Stimulated activated CD8-positive, alpha-beta memory T cell treated with anti-CD3 and anti-CD28 coated beads, Interleukin-2, amount 100 ng/mL, for 1 hour (primary cell): ENCODE data around the gene FGA.
"Not testable (repeated sequence)": the region's sequence is repeated elsewhere in the genome, so short reads cannot be mapped to it uniquely, and the experiment has no call there.

ENCODE experiments used
- DNase-seq, 2 donors: peaks; one replicate each; pipeline ENCODE4 v3.0.0-alpha.2; 2020; ENCODE audit warnings: low read depth in 2 of 2

Gene FGA

GRCh38 chr4:154606728-154607723 lies 16.5 kb upstream of the FGA start:
- DNase-seq = no peak

- no peak for DNase-seq
Observed at GRCh38 chr4:154604696-154605200, 14.2 kb upstream of the FGA start.

GRCh38 chr4:154603033-154603943 lies 12.7 kb upstream of the FGA start:
- no peak for DNase-seq

- no peak for DNase-seq
Observed at GRCh38 chr4:154602404-154603020, 12.0 kb upstream of the FGA start.

DNA sequence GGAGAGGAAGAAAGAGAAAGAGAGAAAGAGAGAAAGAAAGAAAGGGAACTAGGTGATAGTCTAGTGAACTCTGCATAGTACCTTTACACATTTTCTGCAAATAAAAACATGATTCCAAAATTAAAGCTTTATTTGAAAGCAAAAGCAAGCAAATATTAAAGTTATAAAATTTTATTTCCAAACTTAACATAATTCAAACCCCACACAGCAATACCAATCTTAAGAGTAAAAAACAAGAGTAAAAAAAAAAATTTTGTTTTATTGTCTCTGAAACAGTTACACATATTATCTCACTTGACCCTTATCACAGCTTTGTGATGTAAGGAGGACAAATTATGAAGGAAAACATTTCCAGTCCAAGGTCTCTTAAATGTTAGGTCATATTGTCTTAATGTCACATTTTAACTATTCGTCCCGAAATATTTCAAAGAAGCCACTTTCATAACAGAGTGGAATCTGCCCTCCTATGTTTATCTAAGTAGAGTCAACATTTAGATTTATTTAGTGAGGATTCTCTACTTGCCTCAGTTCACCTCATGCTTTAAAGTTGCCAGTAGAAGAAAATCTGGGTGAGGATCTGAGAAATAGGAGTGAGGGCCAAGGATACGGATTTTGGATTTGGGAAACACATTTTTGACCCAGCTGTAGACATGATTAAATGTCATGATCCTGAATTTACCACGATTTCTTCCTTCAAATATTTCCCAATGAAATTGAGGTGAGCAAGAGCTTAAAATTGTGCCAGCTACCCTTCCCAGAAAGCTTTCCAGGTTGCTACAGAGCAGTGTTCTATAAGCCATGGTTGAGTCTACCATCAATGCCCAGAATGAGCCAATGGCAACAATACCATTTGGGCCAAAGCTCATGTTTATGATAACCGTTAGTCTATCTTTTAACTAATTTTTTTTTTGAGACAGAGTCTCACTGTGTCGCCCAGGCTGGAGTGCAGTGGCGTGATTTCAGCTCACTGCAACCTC lies 7.5 kb upstream of the FGA start:
- no peak for DNase-seq

- not testable (repeated sequence) for DNase-seq
Observed at GRCh38 chr4:154597281-154597680, 6.7 kb upstream of the FGA start.

GRCh38 chr4:154595807-154596206 lies 5.3 kb upstream of the FGA start:
- no peak for DNase-seq

DNA sequence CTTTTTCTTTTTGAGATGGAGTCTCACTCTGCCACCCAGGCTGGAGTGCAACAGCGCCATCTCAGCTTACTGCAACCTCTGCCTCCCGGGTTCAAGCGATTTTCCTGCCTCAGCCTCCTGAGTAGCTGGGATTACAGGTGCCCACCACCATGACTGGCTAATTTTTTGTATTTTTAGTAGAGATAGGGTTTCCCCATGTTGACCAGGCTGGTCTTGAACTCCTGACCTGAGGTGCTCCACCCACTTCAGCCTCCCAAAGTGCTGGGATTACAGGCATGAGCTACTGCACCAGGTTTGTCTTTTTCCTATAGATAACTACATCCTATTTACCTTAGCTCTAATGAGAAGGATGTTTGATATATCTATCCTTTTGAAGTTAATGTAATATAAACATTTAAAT lies 3.8 kb upstream of the FGA start:
- DNase-seq = not testable (repeated sequence)

DNA sequence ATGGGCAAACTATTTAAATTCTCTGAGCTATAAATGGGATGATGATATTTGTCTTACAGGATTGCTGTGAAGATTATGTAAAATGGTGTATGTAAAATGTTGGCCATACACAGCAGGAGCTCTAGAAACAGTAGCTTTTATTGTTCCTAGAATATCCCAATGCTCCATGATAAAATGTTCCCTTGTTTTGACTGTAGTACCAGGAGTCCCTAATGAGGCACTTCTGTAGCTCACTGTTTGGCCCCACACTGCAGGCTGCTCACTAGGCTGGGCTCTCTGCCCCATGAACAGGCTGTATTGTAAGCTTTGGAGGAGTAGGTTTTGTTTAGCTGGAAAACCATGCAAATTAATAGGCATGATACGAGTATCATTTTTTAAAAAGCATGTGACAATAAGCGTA lies 3.3 kb upstream of the FGA start:
- no peak for DNase-seq

DNA sequence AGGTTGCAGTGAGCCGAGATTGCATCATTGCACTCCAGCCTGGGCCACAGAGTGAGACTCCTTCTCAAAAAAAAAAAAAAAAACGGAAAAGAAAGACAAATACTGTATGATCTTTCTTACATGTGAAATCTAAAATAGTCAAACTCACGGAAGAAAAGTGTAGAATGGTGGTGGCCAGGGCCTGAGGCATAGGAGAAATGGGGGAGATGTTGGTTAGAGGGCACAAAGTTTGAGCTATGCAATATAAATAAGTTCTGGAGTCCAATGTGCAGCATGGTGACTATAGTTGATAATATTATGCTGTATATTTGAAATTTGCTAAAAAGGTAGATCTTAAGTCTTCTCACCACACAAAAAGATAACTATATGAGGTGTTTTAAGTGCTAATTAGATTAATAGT lies 1.3 kb upstream of the FGA start:
- no peak for DNase-seq

DNA sequence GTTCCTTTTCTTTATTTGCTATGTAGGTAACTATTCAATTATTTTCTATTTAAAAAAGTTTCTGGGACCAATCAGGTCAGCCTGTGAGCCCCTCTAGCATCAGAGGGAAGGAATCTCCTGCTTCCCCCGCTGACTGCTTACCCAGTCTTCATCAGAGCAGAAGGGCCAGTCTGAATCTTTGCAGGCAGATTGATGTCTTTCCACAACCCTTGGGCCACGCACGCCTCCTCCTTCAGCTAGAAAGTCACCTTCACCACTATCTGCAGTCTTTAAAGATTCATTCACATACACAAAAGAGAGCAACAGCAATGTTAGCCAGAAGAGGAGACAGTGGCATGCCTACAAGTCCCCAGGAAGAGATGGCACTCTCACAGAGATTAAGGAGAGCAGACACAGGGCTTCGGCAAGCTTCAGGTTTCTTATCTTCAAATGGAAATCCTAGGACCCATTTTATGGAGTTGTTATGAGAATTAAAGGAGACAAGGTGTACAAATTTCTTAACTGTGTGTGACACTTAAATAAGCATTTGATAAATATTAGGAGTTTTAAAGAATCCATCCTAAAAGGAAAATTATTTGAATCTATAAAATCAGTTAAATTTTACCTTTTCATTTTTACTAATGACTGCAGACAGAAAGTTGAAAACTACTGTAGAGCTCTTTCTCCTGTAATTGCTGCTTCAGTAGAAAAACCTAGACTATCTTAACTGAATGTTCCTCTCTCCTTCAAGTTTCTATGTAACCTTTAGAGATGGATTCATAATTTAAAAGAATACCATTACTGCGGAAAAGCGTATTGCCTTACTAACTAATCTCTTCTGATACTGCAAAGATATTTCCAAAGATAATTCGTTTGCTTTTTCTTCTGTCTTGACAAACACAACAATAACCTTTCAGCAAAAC lies 995 bp downstream of the FGA start:
- no peak for DNase-seq

DNA sequence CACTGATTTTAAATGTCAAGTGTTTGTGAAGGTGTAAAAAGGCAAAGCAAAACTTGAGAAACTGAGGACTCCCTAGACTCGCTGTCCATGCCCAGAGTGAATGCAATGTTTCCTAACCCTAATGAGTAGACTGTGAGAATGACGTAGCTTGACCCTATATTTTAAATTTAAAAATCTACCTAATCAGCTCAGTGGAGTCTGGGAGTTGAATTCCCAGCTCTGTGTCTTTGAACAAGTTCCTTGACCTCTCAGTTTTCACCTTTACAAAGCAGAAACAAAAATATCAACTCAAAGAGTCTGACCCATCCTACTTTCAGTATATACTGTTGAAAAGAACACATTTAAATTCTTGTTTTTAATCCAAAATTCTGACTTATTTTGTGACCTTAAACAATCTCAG lies 2.3 kb downstream of the FGA start:
- no peak for DNase-seq

- DNase-seq = no peak
Observed at GRCh38 chr4:154586296-154587033, 4.1 kb downstream of the FGA start.

GRCh38 chr4:154585369-154586018 lies 5.0 kb downstream of the FGA start:
- DNase-seq = no peak

DNA sequence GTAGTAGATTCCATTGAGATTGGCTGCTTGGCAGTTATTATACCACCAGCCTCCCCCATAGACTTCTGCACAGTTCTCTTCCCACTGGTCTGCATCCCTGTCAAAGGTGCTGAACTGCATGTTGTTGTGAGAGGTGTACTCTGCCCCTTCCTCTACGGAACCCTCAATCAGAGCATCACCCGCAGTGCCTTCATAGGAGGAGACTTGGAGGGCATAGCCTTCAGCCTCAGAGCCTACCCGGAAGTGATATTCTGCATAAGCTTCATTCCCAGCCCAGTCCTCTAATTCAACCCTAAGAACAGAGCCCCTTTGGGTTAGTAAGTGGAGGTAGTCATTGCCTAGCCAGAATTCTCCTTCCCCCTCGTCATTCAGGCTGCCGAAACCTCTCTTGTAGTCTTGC lies 6.3 kb downstream of the FGA start:
- no peak for DNase-seq

DNA sequence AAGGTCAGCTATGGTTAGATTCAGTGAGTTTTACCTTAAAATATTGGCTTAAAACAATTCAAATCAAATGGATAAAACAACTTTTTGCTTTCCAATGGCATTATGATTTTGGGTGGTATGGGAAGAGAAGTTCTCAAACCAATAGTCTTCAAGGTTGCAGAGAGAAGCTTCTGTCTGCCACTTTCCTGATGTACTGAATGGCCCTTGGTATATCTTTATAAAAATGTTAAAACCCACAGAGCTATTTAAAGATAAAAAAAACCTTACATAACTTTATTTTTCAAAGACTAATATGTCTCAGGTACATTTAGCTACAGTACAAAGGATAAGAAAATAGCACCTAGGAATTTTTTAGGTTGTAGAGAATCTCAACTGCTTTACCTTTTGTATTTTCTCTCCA lies 6.9 kb downstream of the FGA start:
- DNase-seq = no peak

GRCh38 chr4:154583230-154583629 lies 7.3 kb downstream of the FGA start:
- DNase-seq = no peak

DNA sequence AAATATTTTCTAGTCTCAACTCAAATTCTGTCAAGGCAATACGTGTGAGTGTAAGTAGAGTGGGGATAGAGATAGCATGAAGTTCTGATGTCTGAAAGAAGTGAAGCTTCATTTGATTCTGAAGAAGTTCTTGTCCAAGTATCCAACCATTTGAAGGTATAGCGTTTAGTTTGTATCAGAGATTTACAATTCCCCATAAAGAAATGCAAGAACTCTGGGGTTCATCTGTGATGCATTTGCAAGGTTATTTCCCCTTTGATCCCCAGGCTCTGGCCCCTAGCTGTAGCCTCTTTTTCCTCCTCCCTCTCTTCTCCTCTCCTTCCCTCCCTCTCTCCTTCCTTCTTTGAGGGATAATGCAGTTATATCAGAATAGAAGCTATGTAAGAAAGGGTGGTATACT lies 7.8 kb downstream of the FGA start:
- no peak for DNase-seq
